HAP-1 (cell line): ENCODE data around the gene WAPL.

Experiments
- DNase-seq, 2 experiments: peaks; one replicate each; pipeline ENCODE4 v3.0.0-alpha.2; 2016 to 2020; ENCODE audit warnings: low spot score in 2 of 2
- H3K27me3 ChIP-seq: fragments of 250-450 bp; sonication (Bioruptor Pico); 2 replicates; pipeline ENCODE4 v1.5.1; 2020; ENCODE audit warnings: low read depth, mild to moderate bottlenecking, moderate library complexity
- H3K36me3 ChIP-seq: fragments of 250-450 bp; sonication (Bioruptor Pico); replicated peaks from 2 replicates; pipeline ENCODE4 v1.5.1; 2020; ENCODE audit warnings: mild to moderate bottlenecking
- H3K4me1 ChIP-seq: fragments of 250-450 bp; sonication (Bioruptor Pico); 2 replicates; pipeline ENCODE4 v1.5.1; 2020; ENCODE audit warnings: mild to moderate bottlenecking
- H3K4me3 ChIP-seq: fragments of 250-450 bp; sonication (Bioruptor Pico); 2 replicates; pipeline ENCODE4 v1.5.1; 2020; ENCODE audit warnings: mild to moderate bottlenecking, moderate library complexity
- H3K9me3 ChIP-seq: fragments of 250-450 bp; sonication (Bioruptor Pico); 2 replicates; pipeline ENCODE4 v1.5.1; 2020; ENCODE audit warnings: mild to moderate bottlenecking, moderate library complexity
- in situ Hi-C: fragments of 300-500 bp; cut with MboI; formaldehyde crosslinking; loops from 3 replicates; pipeline ENCODE4 v1.14.3; 2020; ENCODE audit warnings: low sequenced_read_pairs, inconsistent platforms, mixed read lengths

WAPL gene

GRCh38 chr10:86480571-86480970 is 41.0 kb downstream of the WAPL start:
- DNase-seq: no peak
- Histone ChIP-seq H3K4me1 (peaks cover 10% of the 10 kb centered on the region; the same call in 1 of the 2 replicates), H3K27me3 (no peaks in the 10 kb centered on the region), H3K36me3 (peaks cover 12% of the 10 kb centered on the region; the same call in 1 of the 2 replicates), H3K4me3 (no peak overlapping the region), H3K9me3 (no peaks in the 10 kb centered on the region)
- in situ Hi-C loops: no loop called here

DNA sequence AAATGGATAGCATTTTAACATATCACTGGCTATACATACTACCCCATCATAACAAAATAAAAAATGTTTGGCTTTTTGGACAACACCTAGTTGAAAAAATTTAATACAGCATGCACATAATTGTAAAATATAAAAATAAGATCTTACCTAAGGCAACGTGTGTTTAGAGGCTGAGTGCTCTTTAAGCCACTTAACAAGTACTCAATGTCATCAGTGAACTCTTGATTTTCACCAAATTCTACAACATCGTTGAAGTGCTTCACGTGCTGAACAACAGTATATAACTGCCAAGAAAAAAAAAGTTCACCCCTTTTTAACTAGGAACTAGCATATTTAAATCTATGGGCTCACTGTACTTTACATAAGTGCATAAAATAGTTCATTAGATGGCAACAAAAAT is 49.5 kb downstream of the WAPL start:
- DNase-seq: no peak
- in situ Hi-C loops: no loop called here
- H3K36me3 ChIP-seq: peaks cover 36% of the 10 kb centered on the region
- no peaks in the 10 kb centered on the region for H3K9me3 ChIP-seq
- no peak overlapping the region for H3K4me3 ChIP-seq
- H3K27me3 ChIP-seq: no peaks in the 10 kb centered on the region
- H3K4me1 ChIP-seq: no peaks in the 10 kb centered on the region

DNA sequence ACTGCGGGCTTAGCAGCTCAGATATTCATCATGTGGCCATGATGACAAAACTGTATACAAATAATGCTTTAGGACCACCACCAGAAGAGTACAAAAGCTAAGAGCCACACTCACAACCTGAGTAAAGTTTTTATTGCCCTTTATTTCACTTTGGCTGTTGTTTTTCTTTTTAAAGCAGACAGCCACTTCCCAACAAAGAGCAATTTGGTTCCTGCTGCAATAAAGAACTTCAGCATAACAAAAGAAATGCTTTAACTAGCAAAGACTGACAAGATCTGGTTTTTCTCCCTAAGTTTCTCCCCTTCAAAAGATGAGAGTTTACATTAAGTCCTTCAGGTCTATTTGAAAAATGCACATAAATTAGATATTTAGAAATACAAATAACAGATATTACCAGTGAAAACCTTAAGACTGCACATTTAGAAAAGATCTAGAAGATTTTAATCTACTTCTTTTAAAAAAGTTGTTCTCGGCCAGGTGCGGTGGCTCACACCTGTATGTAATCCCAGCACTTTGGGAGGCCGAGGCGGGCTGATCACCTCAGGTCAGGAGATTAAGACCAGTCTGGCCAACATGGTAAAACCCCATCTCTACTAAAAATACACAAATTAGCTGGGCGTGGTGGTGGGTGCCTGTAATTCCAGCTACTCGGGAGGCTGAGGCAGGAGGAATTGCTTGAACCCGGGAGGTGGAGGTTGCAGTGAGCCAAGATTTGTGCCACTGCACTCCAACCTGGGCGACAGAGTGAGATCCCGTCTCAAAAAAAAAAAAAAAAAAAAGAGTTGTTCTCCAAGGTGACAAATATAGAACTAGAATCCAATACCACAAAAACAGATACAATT is 59.4 kb downstream of the WAPL start:
- Histone ChIP-seq H3K9me3 (no peaks in the 10 kb centered on the region), H3K4me3 (no peak overlapping the region), H3K4me1 (peaks cover 13% of the 10 kb centered on the region), H3K27me3 (no peaks in the 10 kb centered on the region), H3K36me3 (peaks cover 61% of the 10 kb centered on the region)
- peak; percentile 30 to 93 for DNase-seq
- in situ Hi-C loops: no loop called here

DNA sequence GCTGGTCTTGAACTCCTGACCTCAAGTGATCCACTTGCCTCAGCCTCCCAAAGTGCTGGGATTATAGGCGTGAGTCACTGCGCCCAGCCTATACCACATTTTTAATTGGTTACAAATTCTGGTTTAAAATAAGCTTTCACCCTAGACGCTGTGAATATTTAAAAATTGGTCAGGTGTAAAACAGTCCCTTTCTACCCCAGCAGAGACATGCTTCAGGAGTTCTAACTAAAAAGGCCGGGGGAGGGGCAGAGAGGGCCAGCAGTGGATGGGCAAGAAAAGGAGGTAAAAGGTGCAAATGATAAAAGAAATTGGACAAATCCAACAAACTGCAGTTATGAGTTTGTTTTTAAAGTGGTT is 70.0 kb downstream of the WAPL start:
- H3K4me1 ChIP-seq: no peaks in the 10 kb centered on the region; the same call in 1 of the 2 replicates
- H3K36me3 ChIP-seq: peaks cover 49% of the 10 kb centered on the region
- no peaks in the 10 kb centered on the region for H3K9me3 ChIP-seq
- DNase-seq: no peak
- no peak overlapping the region for H3K4me3 ChIP-seq
- in situ Hi-C loops: no loop called here
- H3K27me3 ChIP-seq: no peaks in the 10 kb centered on the region

DNA sequence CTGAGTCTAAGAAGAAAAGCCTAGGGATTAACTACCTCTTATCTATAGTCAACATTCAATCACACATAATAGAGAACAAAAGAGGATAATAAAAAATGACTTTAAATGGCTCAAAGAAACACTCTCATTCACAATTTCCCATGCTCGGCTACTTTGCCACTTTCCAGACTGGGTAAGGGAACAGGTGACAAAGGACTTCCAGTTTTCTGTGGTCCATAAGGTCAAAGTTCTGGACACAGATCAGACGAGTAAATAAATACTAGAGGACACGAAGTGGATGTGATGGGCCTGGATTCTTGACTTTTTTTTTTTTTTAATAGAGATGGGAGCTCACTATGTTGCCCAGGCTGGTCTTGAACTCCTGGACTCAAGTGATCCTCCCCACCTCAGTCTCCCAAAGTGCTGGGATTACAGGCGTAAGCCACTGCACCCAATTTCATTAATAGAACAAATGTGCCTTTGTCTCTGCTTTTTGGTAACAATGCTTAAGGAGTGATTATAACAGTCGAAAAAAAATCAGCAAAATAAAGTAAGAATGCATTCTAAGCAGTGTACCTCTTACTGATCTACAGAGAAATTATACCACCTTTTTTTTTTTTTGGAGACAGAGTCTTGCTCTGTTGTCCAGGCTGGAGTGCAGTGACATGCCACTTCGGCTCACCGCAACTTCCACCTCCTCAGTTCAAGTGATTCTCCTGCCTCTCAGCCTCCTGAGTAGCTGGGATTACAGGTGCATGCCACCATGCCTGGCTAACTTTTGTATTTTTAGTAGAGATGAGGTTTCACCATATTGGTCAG is 70.6 kb downstream of the WAPL start:
- DNase-seq: peak; percentile 28 to 68
- H3K4me1 ChIP-seq: no peaks in the 10 kb centered on the region; the same call in 1 of the 2 replicates
- H3K4me3 ChIP-seq: no peak overlapping the region
- H3K27me3 ChIP-seq: no peaks in the 10 kb centered on the region
- H3K9me3 ChIP-seq: no peaks in the 10 kb centered on the region
- in situ Hi-C loops: no loop called here
- peaks cover 47% of the 10 kb centered on the region for H3K36me3 ChIP-seq

DNA sequence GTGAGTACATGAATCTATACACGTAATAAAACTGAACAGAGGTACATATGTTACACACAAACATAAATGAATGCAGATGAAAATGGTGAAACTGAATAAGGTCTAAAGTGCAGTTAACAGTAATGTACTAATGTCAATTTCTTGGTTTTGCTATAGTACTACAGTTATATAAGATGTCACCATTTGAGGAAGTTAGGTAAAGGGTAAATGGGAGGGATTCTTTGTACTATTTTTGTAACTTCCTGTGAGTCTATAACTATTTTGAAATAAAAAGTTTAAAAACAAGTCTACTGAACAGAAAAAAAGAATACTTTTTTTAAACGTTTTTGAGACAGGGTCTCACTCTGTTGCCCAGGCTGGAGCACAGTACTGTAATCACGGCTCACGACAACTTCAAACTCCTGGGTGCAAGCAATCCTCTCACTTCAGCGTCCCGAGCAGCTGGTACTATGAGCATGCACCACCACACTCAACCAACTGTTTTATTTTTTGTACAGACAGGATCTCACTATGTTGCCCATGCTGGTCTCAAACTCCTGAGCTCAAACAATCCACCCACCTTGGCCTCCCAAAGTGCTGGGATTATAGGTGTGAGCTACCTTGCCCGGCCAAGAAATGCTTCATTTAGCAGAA is 71.5 kb downstream of the WAPL start:
- Histone ChIP-seq H3K27me3 (no peaks in the 10 kb centered on the region), H3K4me3 (no peak overlapping the region), H3K36me3 (peaks cover 53% of the 10 kb centered on the region), H3K9me3 (no peaks in the 10 kb centered on the region), H3K4me1 (no peaks in the 10 kb centered on the region; the same call in 1 of the 2 replicates)
- in situ Hi-C loops: no loop called here
- no peak for DNase-seq

- H3K9me3 ChIP-seq: no peaks in the 10 kb centered on the region
- no peak overlapping the region for H3K4me3 ChIP-seq
- peaks cover 54% of the 10 kb centered on the region for H3K36me3 ChIP-seq
- in situ Hi-C loops: no loop called here
- DNase-seq: no peak
- H3K27me3 ChIP-seq: no peaks in the 10 kb centered on the region
- no peaks in the 10 kb centered on the region; the same call in 1 of the 2 replicates for H3K4me1 ChIP-seq
Observed at GRCh38 chr10:86447432-86447831, 74.2 kb downstream of the WAPL start.

DNA sequence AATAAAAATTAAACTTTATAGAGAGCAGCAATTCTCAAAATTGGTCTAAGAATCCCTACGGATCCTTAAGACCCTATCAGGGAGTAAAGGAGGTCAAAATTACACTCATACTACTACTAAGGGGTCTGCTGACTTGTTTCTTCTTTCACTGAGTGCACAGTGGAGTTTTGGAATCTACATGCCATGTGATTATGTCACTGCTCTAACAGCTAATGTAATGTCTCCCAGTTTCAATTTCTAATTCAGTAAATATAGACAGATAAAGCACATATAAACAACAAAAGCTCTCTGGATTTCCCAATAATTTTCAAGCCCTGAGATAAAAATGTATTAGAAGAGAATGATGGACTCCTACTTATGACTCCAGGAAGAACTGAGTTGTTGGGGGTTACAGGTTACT is 74.6 kb downstream of the WAPL start:
- Histone ChIP-seq H3K36me3 (peaks cover 56% of the 10 kb centered on the region), H3K4me1 (no peaks in the 10 kb centered on the region; the same call in 1 of the 2 replicates), H3K9me3 (no peaks in the 10 kb centered on the region), H3K27me3 (no peaks in the 10 kb centered on the region), H3K4me3 (no peak overlapping the region)
- in situ Hi-C loops: no loop called here
- no peak for DNase-seq

DNA sequence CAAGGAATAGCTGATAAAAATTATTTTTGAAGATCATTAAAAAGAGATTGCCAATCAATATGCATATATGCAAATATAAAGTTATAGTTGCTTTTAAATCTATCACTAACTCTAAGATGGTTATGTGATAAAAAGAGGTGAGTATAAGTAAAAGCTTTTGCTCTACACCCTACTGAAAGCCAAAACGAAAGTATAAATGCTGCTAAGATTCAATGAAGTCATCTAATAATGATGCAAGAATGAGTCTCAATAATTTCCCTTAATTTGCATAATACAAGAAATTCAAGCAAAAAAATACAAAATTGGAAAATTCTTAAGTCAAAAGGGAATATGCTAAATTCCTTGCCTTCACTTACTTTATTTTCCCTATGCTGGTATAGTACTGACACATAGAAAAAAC is 75.2 kb downstream of the WAPL start:
- no peak overlapping the region for H3K4me3 ChIP-seq
- no peaks in the 10 kb centered on the region for H3K9me3 ChIP-seq
- in situ Hi-C loops: no loop called here
- no peaks in the 10 kb centered on the region for H3K27me3 ChIP-seq
- DNase-seq: no peak
- H3K4me1 ChIP-seq: no peaks in the 10 kb centered on the region; the same call in 1 of the 2 replicates
- H3K36me3 ChIP-seq: peaks cover 54% of the 10 kb centered on the region

- H3K36me3 ChIP-seq: peaks cover 41% of the 10 kb centered on the region
- H3K9me3 ChIP-seq: no peaks in the 10 kb centered on the region
- in situ Hi-C loops: no loop called here
- H3K4me1 ChIP-seq: no peaks in the 10 kb centered on the region
- H3K27me3 ChIP-seq: no peaks in the 10 kb centered on the region
- no peak overlapping the region for H3K4me3 ChIP-seq
- no peak for DNase-seq
Observed at GRCh38 chr10:86443936-86444335, 77.7 kb downstream of the WAPL start.

DNA sequence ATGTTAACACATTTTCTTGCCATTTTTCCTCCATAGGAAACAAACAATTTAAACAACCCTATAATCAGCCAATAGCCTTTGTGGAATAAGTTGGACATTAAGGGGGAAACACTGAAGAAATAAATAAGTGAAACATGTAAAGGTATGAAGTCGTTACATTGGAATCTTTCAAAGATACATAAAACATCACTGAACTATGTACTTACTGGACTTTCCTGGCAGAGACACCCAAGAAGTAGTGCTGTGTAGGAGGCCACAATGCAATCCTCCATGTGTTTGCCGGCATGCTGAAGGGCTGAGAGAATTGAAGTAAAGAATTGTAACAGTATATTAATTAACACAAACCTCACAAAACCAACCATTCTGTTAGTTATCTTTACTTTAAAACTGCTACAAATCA is 78.5 kb downstream of the WAPL start:
- Histone ChIP-seq H3K4me1 (no peaks in the 10 kb centered on the region), H3K4me3 (no peak overlapping the region), H3K36me3 (peaks cover 39% of the 10 kb centered on the region), H3K9me3 (no peaks in the 10 kb centered on the region), H3K27me3 (no peaks in the 10 kb centered on the region)
- no peak for DNase-seq
- in situ Hi-C loops: no loop called here

DNA sequence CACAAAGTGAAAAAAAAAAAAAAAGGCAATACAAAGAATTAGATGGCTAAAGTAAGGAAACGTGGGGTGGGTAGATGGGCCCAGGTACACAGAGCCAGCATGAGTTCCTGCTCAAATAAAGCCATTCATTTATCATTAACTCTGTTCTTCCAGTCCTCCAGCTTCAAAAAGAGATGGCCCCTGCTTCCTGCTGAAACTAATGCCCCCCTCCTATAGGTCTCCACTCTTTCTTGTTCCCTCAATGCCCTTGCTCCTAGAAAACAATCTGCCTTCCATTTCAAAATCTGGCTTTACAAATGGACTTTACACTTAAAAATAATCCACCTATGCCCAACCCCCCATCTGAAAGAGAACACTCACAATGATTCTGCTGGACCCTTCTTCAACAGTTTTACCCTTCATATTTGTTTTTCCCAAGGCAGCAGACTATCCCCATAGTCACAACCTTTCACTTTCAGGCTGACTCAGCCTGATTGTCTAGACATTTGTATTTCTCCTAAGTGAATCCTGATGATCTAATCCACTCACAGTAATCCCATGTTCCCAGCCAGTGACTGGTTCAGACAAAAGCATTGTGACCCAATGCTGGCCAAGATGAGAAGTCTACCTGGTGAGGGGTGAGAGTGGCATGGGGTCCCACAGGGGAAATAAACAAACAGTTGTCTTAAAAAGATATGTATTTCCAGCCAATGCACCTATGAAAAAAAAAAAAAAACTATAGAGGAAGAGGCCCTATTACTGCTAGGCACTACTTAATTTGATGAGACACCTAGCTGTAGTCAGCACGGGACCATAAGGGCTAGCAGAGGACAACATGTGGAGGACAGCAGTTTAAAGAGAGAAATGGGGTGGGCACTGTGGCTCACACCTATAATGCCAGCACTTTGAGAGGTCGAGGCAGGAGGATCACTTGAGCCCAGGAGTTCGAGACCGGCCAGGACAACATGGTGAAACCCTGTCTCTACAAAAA is 80.4 kb downstream of the WAPL start:
- peaks cover 43% of the 10 kb centered on the region for H3K36me3 ChIP-seq
- in situ Hi-C loops: no loop called here
- no peak for DNase-seq

GRCh38 chr10:86439544-86439943 is 82.0 kb downstream of the WAPL start:
- in situ Hi-C loops: no loop called here
- Histone ChIP-seq H3K4me3 (no peak overlapping the region), H3K36me3 (peaks cover 42% of the 10 kb centered on the region), H3K9me3 (no peaks in the 10 kb centered on the region), H3K27me3 (no peaks in the 10 kb centered on the region), H3K4me1 (no peaks in the 10 kb centered on the region)
- no peak for DNase-seq

More for the DNA sequence above, 80.4 kb downstream of the WAPL start:
- H3K27me3 ChIP-seq: no peaks in the 10 kb centered on the region
- H3K9me3 ChIP-seq: no peaks in the 10 kb centered on the region
- no peak overlapping the region for H3K4me3 ChIP-seq
- H3K4me1 ChIP-seq: no peaks in the 10 kb centered on the region
